ENCODE data around the gene IGSF21. TPM values are rescaled to one million over a fixed set of nuclear protein-coding genes. Genes with fewer than 3 reads are reported as not detected.

The IGSF21 gene
- polyA plus RNA-seq, 3 donors, result 0.21 to 0.36 (median 0.24) TPM

GRCh38 chr1:18419113-18419844, 311.7 kb downstream of the IGSF21 start:
- no peak for DNase-seq

- DNase-seq, result no peak
Observed at GRCh38 chr1:18419845-18420184, 312.2 kb downstream of the IGSF21 start.

GRCh38 chr1:18422076-18422777, 314.6 kb downstream of the IGSF21 start:
- no peak for DNase-seq

GRCh38 chr1:18422954-18423353, 315.4 kb downstream of the IGSF21 start:
- DNase-seq, result no peak

- no peak for DNase-seq
Observed at GRCh38 chr1:18426580-18426979, 319.0 kb downstream of the IGSF21 start.
